WTC11 (cell line): ENCODE results near the gene ERVMER34-1. TPM values are rescaled to one million over a fixed set of nuclear protein-coding genes. Genes with fewer than 3 reads are reported as not detected.

Experiments used
- ATAC-seq: fragments of 200-7000 bp; cut with Tn5 transposase; 2 replicates; pipeline ENCODE4 v1.10.0; 2021; ENCODE audit warnings: mild to moderate bottlenecking, moderate library complexity
- CTCF ChIA-PET: fragments of 300-600 bp; sonication (Branson Sonifier 250); formaldehyde crosslinking; loops from one replicate; lab custom pipeline; 2021; ENCODE audit warnings: antibody characterized with exemption; lab: Charles Lee
- POLR2A ChIA-PET: fragments of 350-600 bp; sonication (Branson Sonifier 250); formaldehyde crosslinking; loops from one replicate; lab custom pipeline; 2021; ENCODE audit warnings: antibody characterized with exemption; lab: Charles Lee
- DNase-seq: peaks from one replicate; pipeline ENCODE4 v3.0.0; 2021; ENCODE audit warnings: low spot score
- H3K27ac Mint-ChIP-seq: 2 replicates; pipeline ENCODE4 v1.8.0; 2021; ENCODE audit warnings: mixed read lengths
- H3K27me3 Mint-ChIP-seq: 2 replicates; pipeline ENCODE4 v1.8.0; 2021; ENCODE audit warnings: low read depth, mild to moderate bottlenecking, moderate library complexity, mixed read lengths
- H3K36me3 Mint-ChIP-seq: 2 replicates; pipeline ENCODE4 v1.8.0; 2021; ENCODE audit warnings: mixed read lengths
- H3K4me1 Mint-ChIP-seq: 2 replicates; pipeline ENCODE4 v1.8.0; 2022; ENCODE audit warnings: mixed read lengths
- H3K4me3 Mint-ChIP-seq: 2 replicates; pipeline ENCODE4 v1.8.0; 2021; ENCODE audit warnings: mild to moderate bottlenecking, moderate library complexity, mixed read lengths
- H3K9me3 Mint-ChIP-seq: 2 replicates; pipeline ENCODE4 v1.8.0; 2021; ENCODE audit warnings: mixed read lengths
- ELF4 ChIP-seq: sonication (generic); formaldehyde crosslinking; IDR thresholded peaks from 2 replicates; pipeline ENCODE4 v1.8.1; 2022; ENCODE audit warnings: low read depth, mild to moderate bottlenecking, moderate library complexity, missing genetic modification reagents
- ETV6 ChIP-seq: sonication (generic); formaldehyde crosslinking; IDR thresholded peaks from 2 replicates; pipeline ENCODE4 v1.8.1; 2022; ENCODE audit warnings: mild to moderate bottlenecking, missing genetic modification reagents
- FOXJ3 ChIP-seq: sonication (generic); formaldehyde crosslinking; IDR thresholded peaks from 2 replicates; pipeline ENCODE4 v1.9.0; 2021; ENCODE audit warnings: missing genetic modification reagents, mild to moderate bottlenecking, borderline replicate concordance
- GTF2I ChIP-seq: fragments of 250-450 bp; sonication (Bioruptor Pico); conservative IDR thresholded peaks from 2 replicates; pipeline ENCODE4 v1.4.0; 2021; ENCODE audit warnings: mild to moderate bottlenecking
- HMGA2 ChIP-seq: fragments of 250-450 bp; sonication (Bioruptor Pico); IDR thresholded peaks from 2 replicates; pipeline ENCODE4 v1.4.0; 2021; ENCODE audit warnings: mild to moderate bottlenecking, moderate library complexity
- JAZF1 ChIP-seq: fragments of 250-450 bp; sonication (Bioruptor Pico); IDR thresholded peaks from 2 replicates; pipeline ENCODE4 v1.9.0; 2021; ENCODE audit warnings: moderate library complexity, mild to moderate bottlenecking, inconsistent platforms
- OVOL2 ChIP-seq: fragments of 250-450 bp; sonication (Bioruptor Pico); IDR thresholded peaks from 2 replicates; pipeline ENCODE4 v1.9.0; 2021; ENCODE audit warnings: mild to moderate bottlenecking, borderline replicate concordance
- TEAD4 ChIP-seq: sonication (generic); formaldehyde crosslinking; IDR thresholded peaks from 2 replicates; pipeline ENCODE4 v1.8.0; 2022; ENCODE audit warnings: mild to moderate bottlenecking, missing genetic modification reagents
- ZNF219 ChIP-seq: sonication (generic); formaldehyde crosslinking; IDR thresholded peaks from 2 replicates; pipeline ENCODE4 v1.8.0; 2023; ENCODE audit warnings: missing genetic modification reagents, mild to moderate bottlenecking, borderline replicate concordance
- total RNA-seq: library from RNA; stranded (reverse); gene quantifications from 3 replicates; pipeline ENCODE4 v1.2.3, GENCODE V29; 2021
- TF ChIP-seq, protein P1 (sequence below): sonication (generic); formaldehyde crosslinking; IDR thresholded peaks from 2 replicates; pipeline ENCODE4 v1.8.0; 2023; ENCODE audit warnings: missing genetic modification reagents
- TF ChIP-seq, protein P2 (sequence below): sonication (generic); formaldehyde crosslinking; IDR thresholded peaks from 2 replicates; pipeline ENCODE4 v1.8.1; 2023; ENCODE audit warnings: mild to moderate bottlenecking, missing genetic modification reagents, moderate library complexity
- TF ChIP-seq, protein P3 (sequence below): sonication (generic); formaldehyde crosslinking; IDR thresholded peaks from 2 replicates; pipeline ENCODE4 v1.8.1; 2022; ENCODE audit warnings: missing genetic modification reagents, borderline replicate concordance
- TF ChIP-seq, protein P4 (sequence below): sonication (generic); formaldehyde crosslinking; IDR thresholded peaks from 2 replicates; pipeline ENCODE4 v1.8.1; 2022; ENCODE audit warnings: mild to moderate bottlenecking, missing genetic modification reagents, moderate library complexity, borderline replicate concordance
- TF ChIP-seq, protein P5 (sequence below): fragments of 250-450 bp; sonication (Bioruptor Pico); IDR thresholded peaks from 2 replicates; pipeline ENCODE4 v1.9.0; 2021; ENCODE audit warnings: mild to moderate bottlenecking
- TF ChIP-seq, protein P6 (sequence below): fragments of 250-450 bp; sonication (Bioruptor Pico); IDR thresholded peaks from 2 replicates; pipeline ENCODE4 v1.9.0; 2021; ENCODE audit warnings: mild to moderate bottlenecking, borderline replicate concordance

ERVMER34-1 gene
- total RNA-seq, 1 experiment from 2014 or later, result 14.6 TPM

DNA sequence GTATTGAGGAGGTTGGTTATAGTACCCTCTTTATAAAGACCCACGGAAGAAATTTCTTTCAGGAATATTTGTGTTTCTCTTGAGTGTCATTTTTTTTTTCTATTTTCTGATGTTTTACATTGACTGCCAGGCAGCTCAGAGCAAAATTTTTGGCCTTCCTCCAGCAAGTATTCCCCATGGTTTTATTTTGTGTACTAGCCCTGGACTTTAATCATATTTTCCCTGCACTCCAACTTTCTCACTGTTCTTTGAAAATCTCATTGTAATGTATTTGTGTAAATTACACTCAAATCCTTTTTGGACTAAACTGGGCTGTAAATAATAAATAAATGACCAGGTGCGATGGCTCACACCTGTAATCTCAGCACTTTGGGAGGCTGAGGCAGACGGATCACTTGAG lies 46.6 kb downstream of the ERVMER34-1 start (continued):
- TF ChIP-seq, protein P1, sequence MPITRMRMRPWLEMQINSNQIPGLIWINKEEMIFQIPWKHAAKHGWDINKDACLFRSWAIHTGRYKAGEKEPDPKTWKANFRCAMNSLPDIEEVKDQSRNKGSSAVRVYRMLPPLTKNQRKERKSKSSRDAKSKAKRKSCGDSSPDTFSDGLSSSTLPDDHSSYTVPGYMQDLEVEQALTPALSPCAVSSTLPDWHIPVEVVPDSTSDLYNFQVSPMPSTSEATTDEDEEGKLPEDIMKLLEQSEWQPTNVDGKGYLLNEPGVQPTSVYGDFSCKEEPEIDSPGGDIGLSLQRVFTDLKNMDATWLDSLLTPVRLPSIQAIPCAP (CRISPR knock-in tag), result no peak
- TF ChIP-seq GTF2I, result no peak

DNA sequence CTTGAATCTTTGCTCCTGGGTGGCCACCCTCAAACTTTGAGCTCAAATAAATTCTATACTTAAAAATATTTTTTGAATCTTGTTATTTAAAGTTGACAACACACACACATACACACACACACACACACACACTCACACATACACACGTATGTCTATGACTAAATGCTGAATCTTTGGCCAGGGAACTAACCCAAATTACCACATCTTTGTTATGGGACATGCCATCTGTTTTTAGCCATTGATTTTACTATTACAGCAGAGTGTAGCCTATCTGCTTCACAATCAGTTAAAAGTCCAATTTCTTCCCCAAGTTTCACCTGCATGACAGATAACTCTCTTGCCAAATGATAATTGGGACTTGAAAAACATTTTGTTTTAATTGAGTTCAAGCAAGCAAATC lies 47.1 kb downstream of the ERVMER34-1 start:
- H3K4me1 Mint-ChIP-seq, result peaks cover 11% of the 10 kb centered on the region
- TF ChIP-seq HMGA2 (CRISPR knock-in tag), result no peak
- H3K36me3 Mint-ChIP-seq, result no peaks in the 10 kb centered on the region
- H3K27me3 Mint-ChIP-seq, result no peaks in the 10 kb centered on the region
- ChIA-PET POLR2A (interaction anchor here (1.0 kb wide), 1 partner anchor 8 kb away, joined by 3 read pairs; no protein-coding TSS in a partner anchor), CTCF (interaction anchor here (1.5 kb wide), 1 partner anchor 116 kb away, joined by 5 read pairs; no protein-coding TSS in a partner anchor)
- ATAC-seq (no peak), DNase-seq (no peak)
- no peaks in the 10 kb centered on the region for H3K9me3 Mint-ChIP-seq
- H3K4me3 Mint-ChIP-seq, result no peak overlapping the region
- no peak overlapping the region for H3K27ac Mint-ChIP-seq

DNA sequence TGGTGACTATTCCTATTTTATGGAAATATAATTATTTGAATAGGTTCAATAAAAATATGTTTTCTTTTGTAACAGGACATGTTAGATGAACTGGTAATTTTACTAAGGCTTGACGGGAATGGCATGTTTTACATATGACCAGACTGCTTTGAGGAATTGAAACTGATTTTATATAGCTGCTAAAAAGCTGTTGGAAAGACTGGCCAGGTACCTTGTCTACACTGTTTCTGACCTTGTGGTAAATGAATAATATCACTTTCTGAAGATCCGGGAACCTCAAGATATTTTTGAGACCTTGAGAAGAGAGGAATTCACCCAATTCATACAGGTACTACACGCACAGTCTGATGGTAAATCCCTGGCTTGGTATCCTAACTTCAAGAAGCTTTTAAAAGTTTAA lies 50.0 kb downstream of the ERVMER34-1 start:
- no peak overlapping the region for H3K4me3 Mint-ChIP-seq
- H3K27ac Mint-ChIP-seq, result no peak overlapping the region
- DNase-seq, result no peak
- H3K36me3 Mint-ChIP-seq, result no peaks in the 10 kb centered on the region
- CTCF ChIA-PET, result no interaction called here
- H3K4me1 Mint-ChIP-seq, result peaks cover 9% of the 10 kb centered on the region
- ATAC-seq, result no peak
- no peaks in the 10 kb centered on the region; the same call in 1 of the 2 replicates for H3K27me3 Mint-ChIP-seq
- POLR2A ChIA-PET, result interaction anchor here (1.6 to 1.7 kb wide), 2 partner anchors 11 to 21 kb away, joined by 3 to 7 read pairs; no protein-coding TSS in a partner anchor
- no peaks in the 10 kb centered on the region for H3K9me3 Mint-ChIP-seq
- TF ChIP-seq JAZF1 (CRISPR knock-in tag) (no peak), GTF2I (no peak), ETV6 (no peak)
- TF ChIP-seq, protein P2, sequence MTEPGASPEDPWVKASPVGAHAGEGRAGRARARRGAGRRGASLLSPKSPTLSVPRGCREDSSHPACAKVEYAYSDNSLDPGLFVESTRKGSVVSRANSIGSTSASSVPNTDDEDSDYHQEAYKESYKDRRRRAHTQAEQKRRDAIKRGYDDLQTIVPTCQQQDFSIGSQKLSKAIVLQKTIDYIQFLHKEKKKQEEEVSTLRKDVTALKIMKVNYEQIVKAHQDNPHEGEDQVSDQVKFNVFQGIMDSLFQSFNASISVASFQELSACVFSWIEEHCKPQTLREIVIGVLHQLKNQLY, result no peak
- TF ChIP-seq, all 79 proteins: peak for 0

DNA sequence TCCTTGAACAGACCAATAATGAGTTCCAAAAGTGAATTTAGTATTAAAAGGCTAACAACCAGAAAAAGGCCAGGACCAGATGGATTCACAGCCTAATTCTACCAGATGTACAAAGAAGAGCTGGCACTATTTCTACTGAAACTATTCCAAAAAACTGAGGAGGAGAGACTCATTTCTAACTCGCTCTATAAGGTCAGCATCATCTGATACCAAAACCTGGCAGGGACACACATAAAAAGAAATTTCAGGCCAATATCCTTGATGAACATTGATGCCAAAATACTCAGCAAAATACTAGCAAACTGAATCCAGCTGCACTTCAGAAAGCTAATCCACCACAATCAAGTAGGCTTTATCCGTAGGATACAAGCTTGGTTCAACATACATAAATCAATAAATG lies 56.3 kb downstream of the ERVMER34-1 start:
- no peak overlapping the region for H3K4me3 Mint-ChIP-seq
- H3K27ac Mint-ChIP-seq, result no peak overlapping the region
- POLR2A ChIA-PET, result interaction anchor here (0.6 kb wide), 1 partner anchor 50 kb away, joined by 8 read pairs; no protein-coding TSS in a partner anchor
- H3K4me1 Mint-ChIP-seq, result peaks cover 9% of the 10 kb centered on the region
- ATAC-seq, result no peak
- peaks cover 34% of the 10 kb centered on the region for H3K9me3 Mint-ChIP-seq
- peaks cover 6% of the 10 kb centered on the region for H3K27me3 Mint-ChIP-seq
- TF ChIP-seq ELF4 (no peak), FOXJ3 (CRISPR knock-in tag) (no peak), TEAD4 (no peak), ETV6 (no peak), ZNF219 (CRISPR knock-in tag) (no peak), OVOL2 (no peak)
- TF ChIP-seq, protein P3, sequence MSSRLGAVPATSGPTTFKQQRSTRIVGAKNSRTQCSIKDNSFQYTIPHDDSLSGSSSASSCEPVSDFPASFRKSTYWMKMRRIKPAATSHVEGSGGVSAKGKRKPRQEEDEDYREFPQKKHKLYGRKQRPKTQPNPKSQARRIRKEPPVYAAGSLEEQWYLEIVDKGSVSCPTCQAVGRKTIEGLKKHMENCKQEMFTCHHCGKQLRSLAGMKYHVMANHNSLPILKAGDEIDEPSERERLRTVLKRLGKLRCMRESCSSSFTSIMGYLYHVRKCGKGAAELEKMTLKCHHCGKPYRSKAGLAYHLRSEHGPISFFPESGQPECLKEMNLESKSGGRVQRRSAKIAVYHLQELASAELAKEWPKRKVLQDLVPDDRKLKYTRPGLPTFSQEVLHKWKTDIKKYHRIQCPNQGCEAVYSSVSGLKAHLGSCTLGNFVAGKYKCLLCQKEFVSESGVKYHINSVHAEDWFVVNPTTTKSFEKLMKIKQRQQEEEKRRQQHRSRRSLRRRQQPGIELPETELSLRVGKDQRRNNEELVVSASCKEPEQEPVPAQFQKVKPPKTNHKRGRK (CRISPR knock-in tag), result no peak
- TF ChIP-seq, protein P4, sequence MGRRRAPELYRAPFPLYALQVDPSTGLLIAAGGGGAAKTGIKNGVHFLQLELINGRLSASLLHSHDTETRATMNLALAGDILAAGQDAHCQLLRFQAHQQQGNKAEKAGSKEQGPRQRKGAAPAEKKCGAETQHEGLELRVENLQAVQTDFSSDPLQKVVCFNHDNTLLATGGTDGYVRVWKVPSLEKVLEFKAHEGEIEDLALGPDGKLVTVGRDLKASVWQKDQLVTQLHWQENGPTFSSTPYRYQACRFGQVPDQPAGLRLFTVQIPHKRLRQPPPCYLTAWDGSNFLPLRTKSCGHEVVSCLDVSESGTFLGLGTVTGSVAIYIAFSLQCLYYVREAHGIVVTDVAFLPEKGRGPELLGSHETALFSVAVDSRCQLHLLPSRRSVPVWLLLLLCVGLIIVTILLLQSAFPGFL (CRISPR knock-in tag), result no peak
- TF ChIP-seq, protein P5, sequence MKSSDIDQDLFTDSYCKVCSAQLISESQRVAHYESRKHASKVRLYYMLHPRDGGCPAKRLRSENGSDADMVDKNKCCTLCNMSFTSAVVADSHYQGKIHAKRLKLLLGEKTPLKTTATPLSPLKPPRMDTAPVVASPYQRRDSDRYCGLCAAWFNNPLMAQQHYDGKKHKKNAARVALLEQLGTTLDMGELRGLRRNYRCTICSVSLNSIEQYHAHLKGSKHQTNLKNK (CRISPR knock-in tag), result no peak
- TF ChIP-seq, protein P6, sequence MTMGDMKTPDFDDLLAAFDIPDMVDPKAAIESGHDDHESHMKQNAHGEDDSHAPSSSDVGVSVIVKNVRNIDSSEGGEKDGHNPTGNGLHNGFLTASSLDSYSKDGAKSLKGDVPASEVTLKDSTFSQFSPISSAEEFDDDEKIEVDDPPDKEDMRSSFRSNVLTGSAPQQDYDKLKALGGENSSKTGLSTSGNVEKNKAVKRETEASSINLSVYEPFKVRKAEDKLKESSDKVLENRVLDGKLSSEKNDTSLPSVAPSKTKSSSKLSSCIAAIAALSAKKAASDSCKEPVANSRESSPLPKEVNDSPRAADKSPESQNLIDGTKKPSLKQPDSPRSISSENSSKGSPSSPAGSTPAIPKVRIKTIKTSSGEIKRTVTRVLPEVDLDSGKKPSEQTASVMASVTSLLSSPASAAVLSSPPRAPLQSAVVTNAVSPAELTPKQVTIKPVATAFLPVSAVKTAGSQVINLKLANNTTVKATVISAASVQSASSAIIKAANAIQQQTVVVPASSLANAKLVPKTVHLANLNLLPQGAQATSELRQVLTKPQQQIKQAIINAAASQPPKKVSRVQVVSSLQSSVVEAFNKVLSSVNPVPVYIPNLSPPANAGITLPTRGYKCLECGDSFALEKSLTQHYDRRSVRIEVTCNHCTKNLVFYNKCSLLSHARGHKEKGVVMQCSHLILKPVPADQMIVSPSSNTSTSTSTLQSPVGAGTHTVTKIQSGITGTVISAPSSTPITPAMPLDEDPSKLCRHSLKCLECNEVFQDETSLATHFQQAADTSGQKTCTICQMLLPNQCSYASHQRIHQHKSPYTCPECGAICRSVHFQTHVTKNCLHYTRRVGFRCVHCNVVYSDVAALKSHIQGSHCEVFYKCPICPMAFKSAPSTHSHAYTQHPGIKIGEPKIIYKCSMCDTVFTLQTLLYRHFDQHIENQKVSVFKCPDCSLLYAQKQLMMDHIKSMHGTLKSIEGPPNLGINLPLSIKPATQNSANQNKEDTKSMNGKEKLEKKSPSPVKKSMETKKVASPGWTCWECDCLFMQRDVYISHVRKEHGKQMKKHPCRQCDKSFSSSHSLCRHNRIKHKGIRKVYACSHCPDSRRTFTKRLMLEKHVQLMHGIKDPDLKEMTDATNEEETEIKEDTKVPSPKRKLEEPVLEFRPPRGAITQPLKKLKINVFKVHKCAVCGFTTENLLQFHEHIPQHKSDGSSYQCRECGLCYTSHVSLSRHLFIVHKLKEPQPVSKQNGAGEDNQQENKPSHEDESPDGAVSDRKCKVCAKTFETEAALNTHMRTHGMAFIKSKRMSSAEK, result no peak
- TF ChIP-seq, all 79 proteins: peak for 0
- CTCF ChIA-PET, result no interaction called here
- DNase-seq, result no peak
- peaks cover 20% of the 10 kb centered on the region for H3K36me3 Mint-ChIP-seq
